ENCODE measurements around the gene MAGEA9B.
"Not testable (repeated sequence)": the region's sequence is repeated elsewhere in the genome, so short reads cannot be mapped to it uniquely, and the experiment has no call there.

MAGEA9B gene

DNA sequence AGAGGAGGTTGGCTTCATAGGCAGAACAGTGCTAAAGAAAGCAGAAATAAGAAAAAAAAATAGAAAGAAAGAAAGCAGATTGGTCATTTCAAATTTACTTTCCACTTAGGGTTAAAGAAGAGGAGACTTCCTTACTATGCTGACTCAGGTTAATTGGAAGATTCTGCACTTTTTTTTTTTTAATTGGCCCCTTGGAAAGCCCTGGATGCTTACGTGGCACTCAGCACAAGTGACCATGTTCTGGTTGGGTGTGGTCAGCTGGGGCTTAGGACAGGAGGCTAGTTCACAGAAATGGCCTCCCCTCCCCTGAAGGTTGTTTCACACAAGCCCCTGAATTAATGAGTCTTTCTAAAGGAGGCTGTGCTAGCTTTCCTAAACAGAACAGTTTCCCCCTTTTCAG, 14.5 kb downstream of the MAGEA9B start:
- no peak for FAIRE-seq
- no peak for DNase-seq (ENCODE audit: insufficient read length, low spot score)

DNA sequence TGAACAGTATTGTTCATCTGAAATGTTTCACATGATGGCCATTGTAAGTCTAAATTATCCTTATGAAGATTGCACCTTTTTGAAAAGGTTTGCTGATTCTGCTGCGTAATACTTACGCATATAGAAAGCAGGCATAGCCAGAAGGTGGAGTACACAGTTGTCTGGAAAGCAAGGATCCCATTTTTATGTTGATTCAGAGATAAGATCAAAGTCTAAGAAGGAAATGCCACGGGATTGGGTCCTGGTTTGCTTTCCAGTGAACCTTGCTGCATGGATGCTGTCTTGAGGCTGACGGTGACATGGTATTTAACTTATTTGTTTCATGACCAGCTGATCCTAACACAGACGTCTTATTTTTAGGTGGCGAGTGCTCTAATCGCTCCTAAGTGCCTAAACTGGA, 15.5 kb downstream of the MAGEA9B start:
- FAIRE-seq: no peak
- no peak for DNase-seq (ENCODE audit: insufficient read length, low spot score)

DNA sequence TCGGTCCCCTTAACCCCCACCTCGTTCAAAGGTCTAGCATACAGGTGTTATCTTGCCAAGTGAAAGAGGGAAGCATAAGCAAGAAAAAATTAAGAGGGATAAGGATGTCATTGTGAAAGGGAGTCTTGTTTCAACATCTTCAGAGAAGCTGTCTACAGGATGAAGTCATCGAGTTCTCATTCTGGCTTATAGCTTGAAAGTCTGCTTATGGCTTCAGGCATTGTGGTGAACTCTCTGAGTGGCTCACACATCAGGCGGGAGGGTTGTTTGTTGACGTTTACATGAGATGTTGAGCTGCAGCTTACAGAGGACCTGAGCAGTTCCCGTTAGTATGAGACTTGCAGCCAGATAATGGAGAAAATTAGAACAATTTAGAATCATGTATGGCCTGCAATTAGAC, 16.6 kb downstream of the MAGEA9B start:
- DNase-seq (ENCODE audit: insufficient read length, low spot score): no peak
- FAIRE-seq: peak; percentile 45

DNA sequence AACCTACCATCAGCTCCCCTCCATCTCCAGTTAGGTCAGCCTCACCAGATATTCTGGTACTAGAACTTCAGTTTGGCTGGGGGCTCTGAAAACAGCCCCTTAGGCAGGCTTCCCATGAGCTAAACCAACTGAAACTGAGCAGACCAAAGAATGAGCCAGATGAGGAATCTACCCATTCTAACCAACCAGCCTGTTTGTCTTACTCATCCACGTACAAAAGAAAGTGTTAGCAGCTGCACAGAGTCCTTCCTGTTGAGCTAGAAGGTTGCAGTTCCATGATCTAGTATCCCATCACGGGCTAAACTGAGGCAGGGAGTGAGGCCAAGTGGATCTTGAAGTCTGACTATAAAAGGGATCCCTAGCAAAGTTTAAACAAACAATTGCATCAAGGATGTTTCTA, 17.5 kb downstream of the MAGEA9B start:
- DNase-seq (ENCODE audit: insufficient read length, low spot score) (no peak), FAIRE-seq (no peak)

DNA sequence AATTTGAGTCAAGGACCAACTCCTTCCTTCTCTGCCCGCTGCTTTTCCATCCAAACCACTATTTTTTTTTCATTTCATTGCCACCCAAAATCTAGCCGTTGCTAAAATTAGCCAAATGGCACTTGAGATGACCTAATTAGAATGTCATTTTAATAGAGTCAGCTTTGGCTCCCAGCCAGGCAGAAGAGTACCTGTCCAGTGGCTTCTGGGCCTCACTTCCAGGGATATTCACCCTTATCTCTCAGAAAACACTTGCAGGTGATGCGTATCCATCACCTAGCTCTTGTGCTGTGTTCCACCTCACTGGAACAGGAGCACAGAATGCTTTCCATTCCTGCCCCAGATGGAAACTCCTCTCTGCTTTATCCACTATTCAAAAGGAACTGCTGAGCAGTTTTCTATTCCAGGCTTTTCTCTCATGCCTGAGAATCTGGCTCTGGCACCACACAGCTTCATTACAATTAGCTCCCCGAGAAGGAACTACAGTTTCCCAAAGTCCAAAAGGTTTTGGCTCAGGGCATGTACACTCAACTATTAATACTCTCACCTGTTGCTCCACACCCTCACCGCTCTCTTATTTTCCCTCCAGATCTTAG, 18.5 kb downstream of the MAGEA9B start:
- no peak for FAIRE-seq
- no peak for DNase-seq (ENCODE audit: insufficient read length, low spot score)

DNA sequence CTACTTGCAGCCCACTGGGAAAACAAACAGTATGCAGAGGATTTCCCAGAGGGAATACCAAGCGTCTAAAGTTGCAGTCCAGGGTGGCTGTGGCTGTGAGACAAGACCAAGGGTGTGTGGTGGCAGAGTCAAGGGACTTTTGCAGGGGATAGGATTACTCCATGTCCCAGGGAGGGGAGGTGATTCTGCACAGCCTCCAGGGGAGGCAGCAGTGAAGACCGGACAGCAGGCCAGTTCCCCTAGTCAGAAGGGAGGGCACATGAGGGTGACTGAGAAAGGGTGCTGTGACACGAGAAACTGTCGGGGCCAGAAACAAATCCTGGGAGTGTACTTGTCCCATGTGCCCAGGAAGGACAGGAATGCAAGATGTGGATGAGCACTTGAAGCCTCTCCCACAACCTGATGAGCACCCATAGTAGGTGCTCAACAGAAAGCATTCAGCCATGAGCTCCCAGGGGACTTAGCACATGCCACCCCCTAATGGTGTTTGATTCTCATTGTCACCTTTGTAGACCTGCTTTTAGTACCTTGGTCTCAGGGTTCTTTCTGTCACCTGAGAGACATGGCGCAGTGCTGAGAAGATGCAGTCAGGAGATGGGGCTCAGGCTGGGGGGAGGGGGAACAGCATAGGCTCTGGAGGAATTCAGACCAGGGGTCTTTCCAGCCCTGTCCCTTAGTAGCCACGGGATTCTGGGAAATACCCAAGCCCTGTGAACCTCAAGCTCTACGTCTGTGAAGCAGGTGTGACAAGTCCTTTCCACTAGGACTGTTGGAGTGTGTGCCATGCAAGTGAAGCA, 19.4 kb downstream of the MAGEA9B start:
- DNase-seq (ENCODE audit: insufficient read length, low spot score) (no peak), FAIRE-seq (no peak)

DNA sequence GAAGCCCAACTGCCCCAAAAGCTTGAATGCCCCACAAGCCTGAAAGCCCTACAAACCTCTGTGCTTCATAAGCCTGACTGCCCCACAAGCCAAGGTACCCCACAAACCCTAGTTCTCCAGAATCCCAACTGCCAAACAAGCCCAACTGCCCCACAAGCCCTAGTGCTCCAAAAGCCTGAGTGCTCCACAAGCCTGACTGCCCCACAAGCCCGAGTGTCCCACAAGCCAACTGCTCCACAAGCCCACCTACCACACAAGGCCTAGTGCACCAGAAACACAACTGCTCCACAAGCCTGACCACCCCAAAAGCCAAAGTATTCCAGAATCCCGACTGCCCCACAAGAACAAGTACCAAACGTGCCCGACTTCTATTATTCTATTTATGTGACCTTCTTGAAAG, 23.9 kb downstream of the MAGEA9B start:
- no peak for FAIRE-seq
- DNase-seq (ENCODE audit: insufficient read length, low spot score): no peak

DNA sequence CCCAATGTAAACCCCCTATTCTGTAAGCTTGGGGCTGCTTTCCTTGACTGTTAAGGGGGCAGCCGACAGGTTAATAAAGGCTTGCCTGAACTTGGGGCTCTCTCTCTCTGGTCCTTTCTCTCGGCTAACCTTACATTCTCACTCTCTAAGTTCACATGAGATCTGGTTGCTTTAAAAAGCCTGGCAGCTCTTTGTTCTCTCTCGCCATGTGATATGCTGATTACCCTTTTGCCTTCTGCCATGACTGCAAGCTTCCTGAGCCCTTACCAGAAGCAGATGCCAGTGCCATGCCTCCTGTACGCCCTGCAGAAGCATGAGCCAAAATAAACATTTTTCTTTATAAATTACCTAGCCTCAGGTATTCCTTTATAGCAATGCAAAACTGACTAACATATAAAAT, 32.0 kb downstream of the MAGEA9B start:
- DNase-seq (ENCODE audit: insufficient read length, low spot score): not testable (repeated sequence)
- peak; percentile 89 for FAIRE-seq

DNA sequence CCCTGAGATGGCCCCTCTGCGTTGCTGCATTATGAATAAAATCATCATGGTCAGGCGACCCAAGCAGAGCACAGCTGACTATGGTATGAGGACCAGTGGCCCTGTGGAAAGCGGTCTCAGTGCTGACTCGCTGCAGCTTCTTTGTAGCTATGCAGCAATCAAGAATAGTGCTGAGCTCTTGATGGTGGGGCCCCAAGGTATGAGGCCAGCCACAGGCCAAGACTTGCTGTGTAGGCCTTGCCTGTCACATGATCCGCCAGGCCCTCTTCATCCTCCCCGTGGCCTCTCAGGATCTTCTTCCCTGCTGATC, 35.4 kb downstream of the MAGEA9B start:
- FAIRE-seq: peak; percentile 64
- not testable (repeated sequence) for DNase-seq (ENCODE audit: insufficient read length, low spot score)

DNA sequence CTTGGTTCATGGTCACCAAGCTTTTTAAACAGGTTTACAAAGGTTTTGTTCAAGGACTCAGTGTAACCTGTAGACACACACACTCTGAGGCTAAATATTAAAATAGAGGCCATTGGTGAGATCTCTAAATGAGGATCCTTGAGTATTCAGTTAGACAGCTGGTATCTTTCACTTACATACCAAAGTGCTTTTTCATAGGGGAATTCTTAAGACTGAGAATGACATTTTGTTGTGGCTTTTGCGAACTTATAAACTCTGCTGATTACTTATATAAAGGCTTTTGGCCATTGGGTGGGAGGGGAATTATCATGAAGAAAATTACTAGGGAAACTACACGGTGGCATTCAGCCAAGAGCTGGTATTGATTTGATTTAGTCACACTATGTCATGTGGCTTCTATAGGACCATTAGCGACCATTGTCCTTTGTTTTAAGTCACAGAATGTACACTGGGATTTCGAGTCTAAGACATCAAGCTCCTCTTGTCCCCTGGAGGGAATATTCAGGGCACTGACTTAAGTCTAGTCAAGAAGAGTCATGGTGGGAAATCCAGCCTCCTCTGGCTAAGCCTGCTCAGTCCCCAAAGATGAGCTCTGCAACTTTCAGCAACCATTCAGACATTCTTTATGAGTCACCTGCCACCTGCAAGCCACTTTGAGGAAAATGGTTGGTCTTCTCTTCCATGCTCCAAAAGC, 35.9 kb downstream of the MAGEA9B start:
- FAIRE-seq: peak; percentile 88
- DNase-seq (ENCODE audit: insufficient read length, low spot score): not testable (repeated sequence)

DNA sequence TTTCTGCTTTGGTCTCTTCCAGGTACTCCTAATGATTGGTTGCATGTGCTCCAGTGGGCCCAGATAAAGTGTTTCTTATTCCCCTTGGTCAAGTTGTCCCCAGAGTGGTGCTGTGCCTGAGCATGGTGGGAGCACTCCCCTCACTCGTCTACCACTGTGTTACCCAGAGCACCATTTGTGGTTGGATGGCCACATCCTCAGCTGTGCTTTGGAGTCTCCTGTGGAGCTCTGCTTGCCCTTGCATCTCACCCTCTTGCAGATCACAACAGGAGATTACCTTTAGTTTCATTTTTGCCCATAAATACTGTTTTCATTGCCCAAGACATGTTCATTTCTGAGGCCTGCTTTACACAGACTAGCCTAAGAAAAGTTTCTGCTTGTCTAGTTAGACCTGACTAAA, 36.8 kb downstream of the MAGEA9B start:
- FAIRE-seq; DNase-seq (ENCODE audit: insufficient read length, low spot score): not testable (repeated sequence)

DNA sequence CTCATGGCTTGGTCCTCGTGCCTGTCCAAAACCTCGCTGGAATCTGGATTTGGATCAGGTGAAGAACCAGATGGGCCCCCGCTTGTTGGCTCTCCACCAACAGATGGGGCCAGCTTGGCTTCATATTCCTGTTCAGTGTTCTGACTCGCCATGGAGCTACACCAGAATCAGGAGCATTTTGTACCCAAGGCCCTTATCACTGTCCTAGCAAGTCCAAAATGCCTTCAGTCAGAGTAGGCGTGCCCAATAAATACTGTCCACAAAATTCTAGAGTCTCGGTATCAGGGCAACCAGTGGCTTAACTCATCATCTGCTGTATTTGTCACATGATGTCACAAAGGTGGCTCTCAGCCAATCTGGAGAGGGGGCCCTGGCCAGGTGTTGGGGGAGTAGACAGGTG, 37.6 kb downstream of the MAGEA9B start, which contains the start of gene HSFX3:
HSFX3 (minus strand) TSS at position 224 of the 400 bp plus-strand sequence; CDS start at position 152, 72 bp downstream.
- not testable (repeated sequence) for DNase-seq (ENCODE audit: insufficient read length, low spot score)
- peak; percentile 87 for FAIRE-seq

DNA sequence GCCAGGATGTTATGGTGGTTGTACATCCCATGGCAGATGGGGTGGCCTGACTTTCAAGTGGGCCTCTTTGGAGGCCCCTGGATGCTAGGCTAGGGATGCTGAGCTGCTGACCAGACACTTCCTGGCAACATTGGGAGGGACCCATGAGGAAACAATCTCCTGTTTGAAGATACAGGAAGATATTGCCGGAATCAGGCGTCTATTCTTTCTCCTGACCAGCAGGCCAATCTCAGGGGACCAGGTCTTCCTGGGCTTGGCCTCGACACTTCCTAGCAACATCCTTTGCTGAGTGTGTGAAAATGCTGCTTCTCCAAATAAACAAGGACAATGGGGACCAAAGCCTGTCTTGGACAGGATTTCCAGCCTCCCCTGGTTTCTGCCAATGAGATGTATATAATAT, 39.5 kb downstream of the MAGEA9B start:
- FAIRE-seq: not testable (repeated sequence)

DNA sequence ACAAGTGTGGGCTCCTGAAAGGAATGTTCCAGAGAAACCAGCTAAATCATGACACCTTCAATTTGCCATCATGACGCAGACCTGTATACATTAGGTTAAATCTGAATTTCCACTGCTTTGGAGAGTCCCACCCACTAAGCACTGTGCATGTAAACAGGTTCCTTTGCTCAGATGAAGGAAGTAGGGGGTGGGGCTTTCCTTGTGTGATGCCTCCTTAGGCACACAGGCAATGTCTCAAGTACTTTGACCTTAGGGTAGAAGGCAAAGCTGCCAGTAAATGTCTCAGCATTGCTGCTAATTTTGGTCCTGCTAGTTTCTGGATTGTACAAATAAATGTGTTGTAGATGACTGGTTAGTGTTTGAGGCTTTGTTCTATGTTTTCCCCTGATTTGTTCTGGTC, 40.3 kb downstream of the MAGEA9B start:
- not testable (repeated sequence) for DNase-seq (ENCODE audit: insufficient read length, low spot score); FAIRE-seq

More for the DNA sequence above, 39.5 kb downstream of the MAGEA9B start:
- DNase-seq (ENCODE audit: insufficient read length, low spot score): not testable (repeated sequence)

DNA sequence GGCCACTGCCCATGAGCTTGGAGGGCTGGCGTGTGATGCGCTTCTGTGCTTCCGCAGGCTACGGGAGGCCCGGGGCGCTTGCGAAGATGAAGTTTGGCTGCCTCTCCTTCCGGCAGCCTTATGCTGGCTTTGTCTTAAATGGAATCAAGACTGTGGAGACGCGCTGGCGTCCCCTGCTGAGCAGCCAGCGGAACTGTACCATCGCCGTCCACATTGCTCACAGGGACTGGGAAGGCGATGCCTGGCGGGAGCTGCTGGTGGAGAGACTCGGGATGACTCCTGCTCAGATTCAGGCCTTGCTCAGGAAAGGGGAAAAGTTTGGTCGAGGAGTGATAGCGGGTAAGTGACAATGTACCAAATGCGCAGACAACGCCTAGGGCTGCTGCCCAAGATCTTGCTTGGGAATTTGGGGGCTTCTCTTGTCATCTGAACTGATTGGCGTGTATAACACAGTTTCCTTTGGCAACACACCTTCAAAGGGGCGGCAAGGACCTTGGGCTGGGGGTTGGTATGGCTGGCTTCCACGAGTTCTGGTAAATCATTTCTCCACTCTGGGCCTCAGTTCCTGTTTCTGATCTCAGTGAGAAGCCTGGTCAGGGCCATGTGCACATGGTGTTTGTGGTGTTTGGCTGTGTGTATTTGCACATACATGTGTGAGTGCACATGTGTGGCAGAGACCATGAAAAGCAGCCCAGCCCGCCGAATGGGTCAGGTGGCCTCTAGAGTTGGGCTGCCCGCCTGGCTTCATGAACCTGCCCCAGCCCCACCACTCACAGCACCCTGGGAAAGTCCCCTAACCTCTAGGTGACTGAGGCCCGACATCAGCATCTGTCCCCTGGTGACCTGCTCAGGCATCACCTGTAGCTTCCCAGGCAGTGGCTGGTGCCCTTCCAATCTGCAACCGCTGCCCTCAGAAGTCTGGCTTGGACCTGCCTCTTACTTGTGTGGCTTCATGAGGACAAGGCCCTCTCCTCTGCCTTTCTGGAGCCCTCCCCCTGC, 41.4 kb downstream of the MAGEA9B start:
- DNase-seq (ENCODE audit: insufficient read length, low spot score); FAIRE-seq: not testable (repeated sequence)

DNA sequence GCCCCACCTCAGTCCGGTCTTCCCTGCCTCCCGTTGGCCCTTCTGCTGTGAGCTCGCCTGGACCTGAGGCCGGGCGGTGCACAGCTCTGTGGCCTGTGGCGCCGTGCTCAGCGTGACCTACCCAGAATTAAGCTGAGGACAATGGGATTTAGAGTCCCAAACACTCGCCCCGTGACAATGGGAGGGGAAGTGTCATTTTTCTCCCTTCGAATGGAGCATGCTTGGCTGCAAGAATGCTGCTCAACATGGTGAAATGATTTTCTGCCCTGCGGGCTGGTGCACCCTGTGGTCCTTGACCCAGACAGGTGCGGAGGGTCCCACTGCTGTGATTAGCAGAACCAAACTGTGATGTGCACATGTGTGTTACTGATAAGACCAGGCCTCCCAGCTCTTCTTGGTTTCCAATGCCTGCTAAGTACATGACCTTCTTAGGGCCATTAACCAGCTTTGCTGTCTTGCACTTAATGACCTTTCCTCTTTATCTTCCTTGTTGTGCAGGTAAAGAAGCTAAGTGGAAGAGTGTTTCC, 45.7 kb downstream of the MAGEA9B start:
- DNase-seq (ENCODE audit: insufficient read length, low spot score) (no peak), FAIRE-seq (no peak)

DNA sequence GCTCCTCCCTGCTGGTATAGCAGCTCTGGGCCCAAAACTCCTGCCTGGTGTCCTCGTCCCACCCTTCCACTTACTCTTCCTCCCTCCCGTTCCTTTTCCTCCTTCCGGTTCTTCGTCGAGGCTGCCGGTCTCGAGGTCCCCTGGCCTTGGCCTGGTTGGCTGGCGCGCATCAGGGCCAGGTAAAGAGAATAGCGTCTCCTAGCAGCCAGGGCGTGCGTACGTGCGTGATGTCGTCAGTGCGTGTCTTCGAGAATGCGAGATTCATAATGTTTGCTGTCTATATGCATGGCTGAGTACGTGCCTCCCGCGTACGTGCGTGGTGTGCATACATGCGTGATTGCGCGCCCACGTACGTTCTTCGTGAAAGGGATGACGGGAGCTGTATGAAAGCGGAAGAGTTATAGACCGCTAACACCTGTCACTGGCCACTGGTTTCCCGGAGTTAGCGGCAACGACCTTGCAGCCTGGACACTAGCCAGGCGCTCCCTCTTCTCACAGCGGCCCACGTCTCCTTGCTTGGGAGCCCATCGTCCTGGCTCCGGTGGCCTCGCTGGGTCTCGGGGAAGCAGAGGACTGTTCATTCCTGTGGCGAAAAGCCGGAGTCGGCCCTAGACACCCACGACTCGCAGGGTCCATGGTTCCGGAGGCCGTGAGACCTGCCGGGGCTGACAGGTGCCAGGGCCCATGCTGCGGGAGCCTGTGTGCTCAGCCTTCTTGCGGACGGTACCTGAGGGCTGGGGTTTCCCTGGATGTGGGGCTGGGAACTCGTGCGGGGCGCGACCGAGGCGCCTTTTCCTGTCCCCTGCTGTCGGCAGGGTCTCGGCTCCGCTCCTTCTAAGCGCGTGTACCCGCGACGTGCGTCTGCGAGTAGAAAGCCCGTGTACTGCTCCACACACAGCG, 46.4 kb downstream of the MAGEA9B start, which contains the start of gene EOLA1:
EOLA1 (plus strand) TSS at position 392 of the 900 bp plus-strand sequence. CDS start 4,619 bp downstream, outside the sequence.
- DNase-seq (ENCODE audit: insufficient read length, low spot score) (peak; percentile 36), FAIRE-seq (peak; percentile 100)

DNA sequence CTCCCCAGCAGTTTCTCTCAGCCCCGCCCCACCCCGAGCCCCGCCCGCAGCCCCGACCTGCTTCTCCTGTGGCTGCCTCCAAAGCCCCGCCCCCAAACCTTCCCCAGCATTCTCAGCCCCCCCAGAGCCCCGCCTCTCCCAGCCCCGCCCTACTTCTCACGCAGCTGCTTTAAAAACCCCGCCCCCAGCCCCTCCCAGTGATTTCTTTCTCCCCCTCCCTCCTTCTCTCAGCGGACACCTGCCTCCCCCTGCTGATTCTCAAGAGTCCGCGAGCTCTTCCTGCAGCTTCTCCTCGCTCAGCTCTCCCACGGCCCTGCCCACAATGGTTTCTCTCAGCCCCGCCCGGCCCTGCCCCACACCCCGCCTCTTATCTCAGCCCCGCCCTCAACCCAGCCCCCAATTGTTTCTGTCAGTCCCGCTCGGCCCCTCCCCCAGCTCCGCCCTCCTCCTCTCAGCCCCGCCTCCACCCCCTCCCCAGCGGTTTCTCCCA, 47.1 kb downstream of the MAGEA9B start:
- no peak for FAIRE-seq
- no peak for DNase-seq (ENCODE audit: insufficient read length, low spot score)
